Chondrocyte (in vitro differentiated cells): Measurements from ENCODE around the gene YLPM1. TPM values are rescaled to one million over a fixed set of nuclear protein-coding genes. Genes with fewer than 3 reads are reported as not detected.

Experiments used
- DNase-seq: peaks from one replicate; pipeline ENCODE4 v3.0.0; 2021; ENCODE audit warnings: mixed read lengths, low spot score
- H3K27ac Mint-ChIP-seq: one replicate; pipeline ENCODE4 v1.8.0; 2021; ENCODE audit warnings: mild to moderate bottlenecking, moderate library complexity, mixed read lengths; ENCODE audit not compliant: unreplicated experiment
- H3K27me3 Mint-ChIP-seq: 2 replicates; pipeline ENCODE4 v1.8.0; 2021; ENCODE audit warnings: low read depth, mixed read lengths
- H3K36me3 Mint-ChIP-seq: 2 replicates; pipeline ENCODE4 v1.8.0; 2021; ENCODE audit warnings: low read depth, mixed read lengths
- H3K4me1 Mint-ChIP-seq: 2 replicates; pipeline ENCODE4 v1.8.0; 2021; ENCODE audit warnings: low read depth, mild to moderate bottlenecking, mixed read lengths
- H3K4me3 Mint-ChIP-seq: one replicate; pipeline ENCODE4 v1.8.0; 2021; ENCODE audit warnings: mild to moderate bottlenecking, moderate library complexity, mixed read lengths; ENCODE audit not compliant: unreplicated experiment
- H3K9me3 Mint-ChIP-seq: 2 replicates; pipeline ENCODE4 v1.8.0; 2021; ENCODE audit warnings: low read depth, mixed read lengths
- total RNA-seq: library from RNA; stranded (reverse); gene quantifications from 3 replicates; pipeline ENCODE4 v1.2.1, GENCODE V29; 2021
- TF ChIP-seq, protein P1 (sequence below): fragments of 200-600 bp; sonication (generic); IDR thresholded peaks from 2 replicates; pipeline ENCODE4 v1.5.0; 2021; ENCODE audit warnings: antibody characterized with exemption, mild to moderate bottlenecking, moderate library complexity

The YLPM1 gene
- total RNA-seq, 1 donor from 2014 or later: 51.3 TPM

DNA sequence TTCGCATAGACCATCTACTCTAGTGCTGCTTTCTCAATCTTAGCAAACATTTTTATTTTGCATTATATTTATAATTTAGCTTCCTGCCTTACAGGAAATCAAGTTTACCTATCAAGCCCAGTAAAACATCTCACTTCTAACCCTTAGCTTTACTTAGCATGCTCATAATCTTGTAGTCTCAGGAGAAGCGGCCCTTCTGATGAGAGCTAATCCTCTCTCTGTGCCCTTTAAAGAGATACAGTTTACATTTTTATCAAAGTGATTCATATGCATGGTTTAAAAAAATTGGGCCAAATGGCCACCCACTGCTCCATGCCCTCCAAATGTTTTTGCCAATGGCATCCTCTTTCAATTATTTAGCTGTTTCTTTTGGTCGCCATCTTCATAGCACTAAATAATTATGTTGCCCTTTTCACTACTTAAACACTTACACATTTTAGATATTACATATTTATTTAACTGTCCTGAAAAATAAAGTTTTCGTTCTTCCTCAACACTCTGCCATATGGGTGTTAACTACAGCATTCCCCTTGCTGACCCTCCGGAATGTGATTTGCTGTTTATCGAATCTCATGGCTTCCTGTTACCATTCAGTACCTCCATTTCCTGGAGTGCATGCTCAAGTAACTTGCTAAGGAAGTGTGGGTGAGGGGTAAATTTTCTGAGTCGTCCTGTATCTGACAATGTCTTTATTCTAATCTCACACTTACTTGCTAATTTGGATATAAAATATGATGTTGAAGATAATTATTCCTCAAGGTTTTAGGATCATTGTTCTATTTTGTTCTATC, 29.3 kb downstream of the YLPM1 start:
- TF ChIP-seq, protein P1, sequence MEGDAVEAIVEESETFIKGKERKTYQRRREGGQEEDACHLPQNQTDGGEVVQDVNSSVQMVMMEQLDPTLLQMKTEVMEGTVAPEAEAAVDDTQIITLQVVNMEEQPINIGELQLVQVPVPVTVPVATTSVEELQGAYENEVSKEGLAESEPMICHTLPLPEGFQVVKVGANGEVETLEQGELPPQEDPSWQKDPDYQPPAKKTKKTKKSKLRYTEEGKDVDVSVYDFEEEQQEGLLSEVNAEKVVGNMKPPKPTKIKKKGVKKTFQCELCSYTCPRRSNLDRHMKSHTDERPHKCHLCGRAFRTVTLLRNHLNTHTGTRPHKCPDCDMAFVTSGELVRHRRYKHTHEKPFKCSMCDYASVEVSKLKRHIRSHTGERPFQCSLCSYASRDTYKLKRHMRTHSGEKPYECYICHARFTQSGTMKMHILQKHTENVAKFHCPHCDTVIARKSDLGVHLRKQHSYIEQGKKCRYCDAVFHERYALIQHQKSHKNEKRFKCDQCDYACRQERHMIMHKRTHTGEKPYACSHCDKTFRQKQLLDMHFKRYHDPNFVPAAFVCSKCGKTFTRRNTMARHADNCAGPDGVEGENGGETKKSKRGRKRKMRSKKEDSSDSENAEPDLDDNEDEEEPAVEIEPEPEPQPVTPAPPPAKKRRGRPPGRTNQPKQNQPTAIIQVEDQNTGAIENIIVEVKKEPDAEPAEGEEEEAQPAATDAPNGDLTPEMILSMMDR: no peak
- no peaks in the 10 kb centered on the region for H3K27me3 Mint-ChIP-seq
- peaks cover 29% of the 10 kb centered on the region for H3K4me1 Mint-ChIP-seq
- peak overlapping the region; percentile 15 for H3K27ac Mint-ChIP-seq
- H3K9me3 Mint-ChIP-seq: peaks cover 4% of the 10 kb centered on the region
- peaks cover 5% of the 10 kb centered on the region for H3K36me3 Mint-ChIP-seq
- no peak for DNase-seq
- no peak overlapping the region for H3K4me3 Mint-ChIP-seq

- Mint-ChIP-seq H3K27me3 (no peaks in the 10 kb centered on the region), H3K4me3 (no peak overlapping the region), H3K9me3 (peaks cover 4% of the 10 kb centered on the region), H3K27ac (peak overlapping the region; percentile 42), H3K4me1 (peaks cover 29% of the 10 kb centered on the region), H3K36me3 (peaks cover 13% of the 10 kb centered on the region)
- TF ChIP-seq, protein P1: peak; percentile 61
- no peak for DNase-seq
Measured at GRCh38 chr14:74793506-74794155, 30.5 kb downstream of the YLPM1 start.

- Mint-ChIP-seq H3K4me3 (no peak overlapping the region), H3K36me3 (peaks cover 17% of the 10 kb centered on the region), H3K4me1 (peaks cover 29% of the 10 kb centered on the region), H3K27ac (no peak overlapping the region), H3K9me3 (peaks cover 4% of the 10 kb centered on the region), H3K27me3 (no peaks in the 10 kb centered on the region)
- DNase-seq: no peak
- TF ChIP-seq, protein P1: no peak
Measured at GRCh38 chr14:74794947-74795346, 31.8 kb downstream of the YLPM1 start.

DNA sequence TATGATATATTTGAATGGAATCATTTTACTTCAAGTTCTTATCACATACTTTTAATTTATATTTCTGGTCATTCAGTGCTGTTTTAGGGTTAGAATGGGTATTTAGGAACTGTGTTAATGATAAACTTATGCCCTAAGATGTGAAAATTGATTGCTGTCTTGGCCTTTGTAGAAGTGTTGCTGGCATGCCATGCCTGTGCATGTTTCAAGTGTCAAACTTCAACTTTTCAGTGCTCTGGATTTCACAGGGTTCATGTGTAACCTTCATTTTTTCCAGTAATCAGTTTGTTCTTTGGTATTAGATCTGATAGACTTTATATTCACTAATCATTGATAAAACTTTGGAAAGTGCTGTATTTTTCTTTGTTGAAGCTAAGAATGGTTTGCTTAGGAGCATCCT, 36.6 kb downstream of the YLPM1 start:
- Mint-ChIP-seq H3K4me3 (no peak overlapping the region), H3K4me1 (peaks cover under 1% of the 10 kb centered on the region), H3K27ac (no peak overlapping the region), H3K27me3 (no peaks in the 10 kb centered on the region), H3K9me3 (no peaks in the 10 kb centered on the region), H3K36me3 (peaks cover 20% of the 10 kb centered on the region)
- no peak for DNase-seq
- TF ChIP-seq, protein P1: no peak

DNA sequence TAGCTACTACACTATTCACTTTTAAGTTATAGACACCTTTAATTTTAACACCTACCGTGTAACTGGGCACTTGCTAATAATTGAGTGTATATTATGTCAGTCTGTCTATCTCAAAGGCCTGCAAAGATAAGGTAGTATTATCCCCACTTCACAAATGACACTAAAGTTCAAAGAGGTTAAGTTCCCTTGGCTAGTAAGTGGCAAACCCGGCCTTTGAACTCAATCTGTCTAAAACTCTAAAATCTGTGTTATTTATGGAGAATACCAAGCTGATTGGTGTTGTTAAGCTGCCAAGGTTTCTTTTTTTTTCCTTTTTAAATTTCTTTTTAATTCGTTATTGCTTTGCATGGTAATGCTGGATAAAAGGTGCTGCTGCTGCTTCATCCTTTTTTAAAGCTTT, 37.7 kb downstream of the YLPM1 start:
- no peak overlapping the region for H3K27ac Mint-ChIP-seq

More for the DNA sequence above, 37.7 kb downstream of the YLPM1 start:
- TF ChIP-seq, protein P1: no peak
- Mint-ChIP-seq H3K27me3 (no peaks in the 10 kb centered on the region), H3K4me3 (no peak overlapping the region), H3K36me3 (peaks cover 20% of the 10 kb centered on the region), H3K4me1 (no peaks in the 10 kb centered on the region), H3K9me3 (no peaks in the 10 kb centered on the region)
- no peak for DNase-seq
